GM18907 (cell line): Measurements from ENCODE around the gene TSG101.
A peak's percentile ranks its signal among the peaks of the same experiment; 100 is the strongest.

ENCODE experiments used
- ATAC-seq: cut with Tn5 transposase; IDR thresholded peaks from one replicate; pipeline ENCODE4 v1.9.1; 2021; ENCODE audit warnings: mild to moderate bottlenecking, moderate library complexity; ENCODE audit not compliant: unreplicated experiment

Gene TSG101

GRCh38 chr11:18495271-18495670 is 31.5 kb downstream of the TSG101 start:
- no peak for ATAC-seq

GRCh38 chr11:18493310-18493709 is 33.4 kb downstream of the TSG101 start:
- no peak for ATAC-seq

- ATAC-seq, result no peak
These were observed 33.9 kb downstream of the TSG101 start for GRCh38 chr11:18492888-18493287.

- no peak for ATAC-seq
These were observed 34.8 kb downstream of the TSG101 start for GRCh38 chr11:18491924-18492323.

GRCh38 chr11:18490736-18491485 is 35.8 kb downstream of the TSG101 start:
- ATAC-seq, result no peak

GRCh38 chr11:18490319-18490718 is 36.4 kb downstream of the TSG101 start:
- no peak for ATAC-seq

- ATAC-seq, result peak; percentile 73
These were observed 40.7 kb downstream of the TSG101 start for GRCh38 chr11:18485913-18486528.

GRCh38 chr11:18479063-18479462 is 47.7 kb downstream of the TSG101 start:
- no peak for ATAC-seq

- no peak for ATAC-seq
These were observed 54.2 kb downstream of the TSG101 start for GRCh38 chr11:18472587-18472986.

- ATAC-seq, result no peak
These were observed 54.7 kb downstream of the TSG101 start for GRCh38 chr11:18471995-18472394.

- ATAC-seq, result no peak
These were observed 57.8 kb downstream of the TSG101 start for GRCh38 chr11:18468961-18469360.

- ATAC-seq, result no peak
These were observed 58.7 kb downstream of the TSG101 start for GRCh38 chr11:18468059-18468458.

GRCh38 chr11:18466402-18466801 is 60.3 kb downstream of the TSG101 start:
- no peak for ATAC-seq

GRCh38 chr11:18463439-18463838 is 63.3 kb downstream of the TSG101 start:
- no peak for ATAC-seq

- no peak for ATAC-seq
These were observed 64.8 kb downstream of the TSG101 start for GRCh38 chr11:18461909-18462308.

GRCh38 chr11:18459634-18460033 is 67.1 kb downstream of the TSG101 start:
- ATAC-seq, result no peak

- ATAC-seq, result no peak
These were observed 69.3 kb downstream of the TSG101 start for GRCh38 chr11:18457450-18457849.

- ATAC-seq, result no peak
These were observed 70.9 kb downstream of the TSG101 start, which contains the start of gene LDHAL6A for GRCh38 chr11:18455686-18456372. Gene LDHAL6A, plus strand, starts transcription at chr11:18455856. Its CDS starts 825 bp downstream, at chr11:18456681.

GRCh38 chr11:18452927-18453326 is 73.8 kb downstream of the TSG101 start:
- ATAC-seq, result no peak

GRCh38 chr11:18449251-18449650 is 77.5 kb downstream of the TSG101 start:
- ATAC-seq, result no peak

GRCh38 chr11:18438691-18439090 is 88.1 kb downstream of the TSG101 start:
- no peak for ATAC-seq
